HG03280 (cell line): ENCODE measurements around the gene RARRES1.

ENCODE experiments used
- ATAC-seq: cut with Tn5 transposase; IDR thresholded peaks from one replicate; pipeline ENCODE4 v1.9.1; 2021; ENCODE audit warnings: mild to moderate bottlenecking, moderate library complexity; ENCODE audit not compliant: unreplicated experiment

Gene RARRES1

DNA sequence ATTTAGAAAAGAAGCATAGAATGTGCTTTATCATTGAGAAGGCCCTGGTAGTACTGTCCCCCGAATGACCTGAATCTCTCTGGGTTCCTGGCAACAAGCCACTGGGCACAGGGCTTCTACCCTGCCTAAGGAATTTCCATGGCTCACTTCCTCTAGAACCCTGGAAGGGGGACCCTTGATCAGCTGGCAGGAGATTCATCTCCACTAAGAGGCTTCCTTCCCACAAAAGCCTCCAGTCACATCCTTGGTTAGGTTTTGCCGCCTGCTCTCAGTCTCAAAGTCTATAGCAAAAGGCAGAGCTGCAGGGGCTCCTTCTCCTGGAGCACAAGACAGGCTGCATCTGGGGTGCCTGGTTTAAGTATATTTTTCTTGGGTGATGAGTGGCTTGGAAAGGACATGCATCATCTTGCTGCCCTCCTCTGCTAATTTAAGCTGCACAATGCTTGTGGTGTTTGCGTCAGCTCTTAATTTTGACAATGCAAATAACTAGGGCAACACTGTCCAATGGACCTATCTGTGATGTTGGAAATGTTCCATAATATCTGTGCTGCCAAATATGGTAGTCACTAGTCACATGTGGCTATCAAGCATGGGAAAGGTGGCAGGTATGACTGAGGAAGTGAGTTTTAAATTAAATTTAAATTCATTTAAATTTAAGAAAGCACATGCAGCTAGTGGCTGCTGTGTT is 33.4 kb upstream of the RARRES1 start:
- no peak for ATAC-seq

DNA sequence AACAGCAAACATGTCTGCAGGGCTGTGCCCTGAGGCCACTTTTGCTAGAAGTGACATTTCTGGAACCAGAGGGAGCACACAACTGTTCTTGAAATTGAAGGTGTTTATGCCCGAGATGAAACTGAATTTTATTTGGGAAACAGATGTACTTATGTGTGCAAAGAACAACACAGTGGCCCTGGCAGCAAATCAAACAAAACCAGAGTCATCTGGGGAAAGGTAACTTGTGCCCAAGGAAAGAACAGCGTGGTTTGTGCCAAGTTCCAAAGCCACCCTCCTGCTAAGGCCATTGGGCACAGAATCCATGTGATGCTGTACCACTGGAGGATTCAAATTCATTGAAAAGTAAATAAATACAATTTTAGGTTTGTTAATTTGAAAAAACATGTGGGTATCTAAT is 31.2 kb upstream of the RARRES1 start:
- no peak for ATAC-seq

DNA sequence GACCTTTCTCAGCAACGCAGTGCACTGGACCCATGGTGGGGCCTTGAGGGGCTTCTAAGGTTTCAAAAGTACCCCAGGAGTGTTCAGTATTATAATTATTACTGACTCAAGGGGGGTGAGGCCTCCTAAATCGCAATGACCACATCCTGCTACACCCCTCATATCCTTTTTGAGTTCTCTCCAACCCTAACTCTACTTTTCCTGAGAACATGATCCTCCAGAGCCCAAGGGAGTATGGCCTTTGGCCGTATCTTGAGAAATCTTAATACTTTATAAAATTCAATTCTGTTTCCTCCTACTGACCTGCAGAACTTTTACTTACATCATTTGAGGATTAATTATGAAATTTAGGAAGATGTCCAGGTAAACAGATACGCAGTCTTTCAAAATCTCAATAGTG is 30.4 kb upstream of the RARRES1 start:
- no peak for ATAC-seq

DNA sequence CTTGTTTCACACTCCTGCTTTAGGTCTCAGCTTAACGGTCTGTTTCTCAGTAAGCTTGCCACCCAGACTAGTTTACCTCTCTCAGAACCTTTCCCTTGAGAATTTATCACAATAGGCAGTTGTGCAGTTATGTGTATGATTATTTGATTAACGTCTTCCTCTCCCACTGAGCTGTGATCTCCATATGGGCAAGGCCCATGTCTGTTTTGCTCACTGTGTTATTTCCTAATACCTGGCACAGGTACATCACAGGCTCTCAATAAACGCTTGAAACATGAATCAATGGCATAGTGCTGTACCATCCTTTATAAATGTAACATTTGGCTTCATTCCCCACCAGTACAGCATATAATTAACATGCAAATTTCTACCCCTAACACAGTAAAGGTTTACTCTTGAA is 29.1 kb upstream of the RARRES1 start:
- no peak for ATAC-seq

DNA sequence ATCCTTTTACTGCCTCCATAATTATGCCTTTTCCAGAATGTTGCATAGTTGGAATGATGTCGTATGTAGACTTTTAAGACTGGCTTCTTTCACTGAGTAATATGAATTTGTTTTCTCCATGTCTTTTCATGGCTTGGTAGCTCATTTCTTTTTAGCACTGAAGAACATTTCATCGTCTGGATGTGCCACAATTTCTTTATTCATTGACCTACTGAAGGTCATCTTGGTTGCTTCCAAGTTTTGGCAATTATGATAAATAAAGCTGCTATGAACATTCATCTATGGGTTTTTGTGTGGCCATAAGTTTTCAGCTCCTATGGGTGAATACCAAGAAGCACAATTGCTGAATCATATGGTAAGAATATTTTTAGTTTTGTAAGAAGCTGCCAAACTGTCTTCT is 23.2 kb upstream of the RARRES1 start:
- ATAC-seq, result no peak

DNA sequence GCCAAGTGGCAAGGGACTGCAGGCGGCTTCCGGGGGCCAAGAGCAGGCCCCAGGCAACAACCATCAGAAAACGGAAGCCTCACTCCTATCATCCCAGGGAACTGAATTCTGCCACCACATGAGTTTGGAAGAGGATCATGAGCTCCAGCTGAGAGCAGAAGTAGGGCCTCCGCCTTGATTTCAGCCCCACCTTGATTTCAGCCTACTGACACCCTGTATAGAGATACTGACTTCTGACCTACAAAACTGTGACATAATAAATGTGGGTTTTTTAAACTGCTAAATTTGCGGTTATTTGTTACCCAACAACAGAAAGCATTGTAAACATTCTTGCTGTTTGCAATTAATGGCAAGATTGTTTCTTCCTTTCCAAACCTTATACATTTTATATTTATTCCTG is 21.6 kb upstream of the RARRES1 start:
- no peak for ATAC-seq

DNA sequence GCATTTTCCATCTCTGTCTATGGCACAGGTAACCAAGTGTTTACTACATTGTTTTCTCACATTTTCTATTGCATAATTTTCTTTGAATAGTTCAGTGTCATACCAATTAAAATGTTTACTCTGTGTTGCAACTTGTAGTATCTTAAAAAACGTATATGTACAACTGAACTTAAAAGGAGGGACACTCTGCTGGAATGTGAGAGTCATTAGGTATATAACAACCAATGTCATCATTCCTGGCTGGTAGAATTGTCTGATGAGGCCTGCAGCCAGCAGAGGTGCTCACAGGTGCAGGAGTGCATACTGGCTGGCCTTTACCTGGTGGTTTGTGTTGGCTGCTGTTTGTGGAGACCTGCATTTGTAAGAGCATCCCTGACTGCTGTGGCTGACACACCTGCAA is 19.1 kb upstream of the RARRES1 start:
- ATAC-seq, result no peak

DNA sequence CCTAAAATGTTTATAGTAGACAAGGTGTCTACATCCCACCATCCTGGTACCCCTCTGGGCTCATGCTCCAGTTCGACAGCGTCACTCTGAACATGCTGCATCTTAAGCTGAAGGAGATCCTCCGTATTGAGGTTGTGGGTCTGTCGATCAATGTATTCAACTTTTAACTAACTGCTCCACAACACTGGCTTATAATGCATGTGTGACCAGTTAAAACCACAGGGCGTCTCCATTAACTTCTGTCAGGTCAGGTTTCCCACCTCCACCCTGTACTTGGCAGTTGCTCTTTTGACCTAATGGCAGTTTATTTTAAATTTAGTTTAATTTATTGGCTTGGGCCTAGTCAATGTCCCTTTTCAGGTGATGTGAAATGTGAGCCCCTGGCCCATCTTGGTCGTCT is 17.8 kb upstream of the RARRES1 start:
- ATAC-seq, result no peak

DNA sequence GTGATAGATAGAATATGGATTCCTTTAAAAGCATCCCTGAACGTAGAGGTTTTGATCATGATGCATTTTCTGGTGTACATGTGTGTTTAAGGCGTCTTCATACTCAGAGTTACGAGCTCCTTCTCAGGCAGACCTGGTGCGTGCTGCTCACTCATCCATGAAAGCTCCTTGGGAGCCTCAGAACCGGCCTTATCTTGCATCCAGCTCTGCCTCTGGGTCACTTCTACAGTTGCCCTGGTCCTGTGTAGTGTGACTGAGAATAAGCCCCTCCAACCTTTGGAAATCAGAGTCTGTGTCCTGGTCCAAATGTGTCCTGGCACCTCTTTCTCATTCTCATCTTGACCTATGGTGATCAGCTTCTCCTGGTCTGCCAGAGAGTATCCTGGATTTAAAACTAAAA is 17.3 kb upstream of the RARRES1 start:
- ATAC-seq, result no peak

DNA sequence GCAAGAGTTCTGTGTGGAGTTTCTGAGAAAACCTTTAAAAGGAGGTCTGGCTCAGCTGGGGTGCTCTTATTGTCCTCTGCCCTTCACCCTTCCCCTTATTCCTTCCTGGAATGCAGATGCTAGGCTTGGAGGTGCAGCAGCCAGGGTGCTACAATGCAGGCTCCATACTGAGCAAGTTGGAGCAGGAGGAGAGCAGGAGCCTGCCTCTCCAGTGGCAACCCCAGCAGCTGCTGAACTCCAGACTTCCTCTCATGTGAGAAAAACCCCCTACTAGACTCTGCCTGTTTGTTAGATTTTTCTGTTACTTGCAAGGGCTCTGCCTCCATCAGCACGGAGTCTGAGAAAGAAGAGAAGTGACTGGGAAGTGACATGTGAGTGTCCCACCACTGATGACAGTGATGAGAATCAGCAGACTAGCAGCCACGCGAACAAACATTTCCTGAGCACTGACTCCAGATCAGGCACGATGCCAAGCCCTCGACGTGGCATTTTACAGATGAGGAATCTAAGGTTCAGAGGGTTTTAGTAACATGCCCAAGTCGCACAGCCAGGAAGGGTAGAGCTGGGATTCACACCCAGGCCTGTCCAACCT is 16.1 kb upstream of the RARRES1 start:
- no peak for ATAC-seq

DNA sequence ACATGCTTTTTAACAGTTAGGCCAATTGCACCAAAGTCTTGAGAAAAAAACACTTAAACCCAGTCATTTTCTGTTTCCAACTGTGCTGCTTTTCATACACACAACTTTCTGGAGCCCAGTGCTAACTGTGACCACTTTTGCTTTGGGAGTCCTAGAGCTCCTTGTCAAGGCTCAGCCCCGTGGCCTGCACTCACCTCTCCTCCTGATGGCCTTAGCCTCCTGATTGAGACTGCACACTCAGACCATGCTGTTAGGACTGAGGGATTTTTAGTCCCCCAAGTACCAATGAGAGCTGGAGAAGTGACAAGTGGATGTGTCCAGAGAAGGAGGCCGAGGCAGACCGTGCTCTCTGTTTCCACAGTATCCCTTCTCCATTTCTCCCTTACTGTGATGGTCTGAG is 15.2 kb upstream of the RARRES1 start:
- no peak for ATAC-seq

DNA sequence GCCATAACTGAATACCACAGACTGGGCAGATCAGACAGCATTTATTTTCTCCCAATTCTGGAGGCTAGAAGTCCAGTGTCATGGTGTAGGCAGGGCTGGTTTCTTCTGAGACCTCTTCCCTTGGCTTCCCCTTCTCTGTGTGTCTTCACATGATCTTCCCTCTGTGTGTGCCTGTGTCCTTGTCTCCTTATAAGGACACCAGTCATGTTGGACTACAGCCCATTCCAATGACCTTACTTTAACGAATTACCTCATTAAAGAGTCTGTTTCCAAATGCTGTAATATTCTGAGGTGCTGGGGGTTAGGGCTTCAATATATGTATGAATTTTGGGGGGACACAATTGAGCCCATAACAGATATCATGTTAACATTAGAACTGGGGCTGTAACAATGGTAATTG is 13.3 kb upstream of the RARRES1 start:
- ATAC-seq, result no peak

DNA sequence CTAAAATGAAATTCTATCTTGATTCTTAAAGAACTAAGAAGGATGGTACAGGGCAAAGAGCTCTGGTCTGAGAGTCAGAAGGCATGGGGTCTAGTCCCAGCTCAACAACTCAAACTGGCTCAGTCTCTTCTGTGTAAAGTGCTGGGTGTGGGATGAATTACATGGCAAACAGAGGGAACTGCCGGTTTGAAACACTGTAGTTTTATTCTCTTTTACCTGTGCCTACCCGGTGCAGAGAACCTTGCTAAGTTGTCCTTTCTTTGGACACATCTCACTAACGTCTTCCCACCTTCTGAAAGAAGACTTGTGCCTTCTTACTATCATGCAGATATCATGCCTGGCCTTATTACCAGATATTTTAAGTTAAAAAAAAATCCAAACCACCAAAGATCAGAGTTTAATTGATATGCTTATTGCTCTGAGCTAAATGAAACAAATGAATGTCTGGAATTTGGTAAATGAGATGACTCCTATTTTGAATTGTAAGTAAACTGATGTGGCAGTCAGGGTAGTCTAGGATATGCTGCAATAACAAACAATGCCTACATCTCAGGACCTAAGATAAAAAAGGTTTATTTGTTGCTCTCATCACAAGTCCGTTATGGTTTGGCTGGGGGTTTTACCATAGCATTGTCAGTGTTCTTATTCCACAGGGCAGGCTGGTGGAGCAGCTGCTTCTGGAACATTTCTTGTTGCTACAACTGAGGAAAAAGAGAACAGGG is 12.5 kb upstream of the RARRES1 start:
- ATAC-seq, result no peak

DNA sequence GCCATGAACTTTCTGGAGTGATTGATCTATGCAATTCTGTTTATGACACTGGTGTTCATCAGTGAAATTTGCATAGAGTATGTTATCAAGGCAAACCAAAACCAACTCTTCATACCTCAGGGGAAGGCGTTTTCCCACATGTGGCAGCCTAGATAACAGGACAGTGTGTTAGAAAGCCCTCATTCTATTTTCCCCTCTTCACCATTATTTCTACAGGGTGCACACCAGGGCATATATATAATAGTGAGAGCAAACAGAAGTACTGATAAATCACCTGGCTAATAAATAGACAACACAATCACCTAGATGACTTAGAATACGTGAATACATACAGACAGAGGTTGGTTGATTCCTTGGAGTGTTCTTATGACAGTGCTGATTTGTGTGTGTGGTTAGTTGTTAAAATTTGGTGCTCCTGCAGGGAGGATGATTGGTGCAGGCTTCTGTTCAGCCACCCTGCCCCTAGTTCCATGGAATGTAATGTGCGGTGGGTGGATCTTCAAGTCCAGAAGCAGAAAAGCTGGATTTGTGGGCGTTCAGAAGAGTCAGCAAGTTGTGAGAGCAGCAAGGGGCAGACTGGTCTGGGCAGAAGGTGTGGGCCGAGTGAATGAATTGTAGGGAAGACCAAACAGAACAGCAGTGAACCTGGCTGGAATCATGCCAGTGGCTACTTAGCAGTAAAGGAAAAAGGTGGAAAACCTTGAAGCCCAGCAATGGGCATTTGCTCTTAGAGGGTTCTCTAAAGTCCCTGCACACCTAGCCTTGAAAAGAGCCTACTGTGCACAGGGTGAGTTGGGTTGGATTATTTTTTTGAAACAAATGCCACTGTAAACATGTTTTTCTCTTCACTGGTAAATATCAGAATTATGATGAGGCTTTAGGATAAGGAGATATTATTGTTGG is 11.7 kb upstream of the RARRES1 start:
- ATAC-seq, result no peak

DNA sequence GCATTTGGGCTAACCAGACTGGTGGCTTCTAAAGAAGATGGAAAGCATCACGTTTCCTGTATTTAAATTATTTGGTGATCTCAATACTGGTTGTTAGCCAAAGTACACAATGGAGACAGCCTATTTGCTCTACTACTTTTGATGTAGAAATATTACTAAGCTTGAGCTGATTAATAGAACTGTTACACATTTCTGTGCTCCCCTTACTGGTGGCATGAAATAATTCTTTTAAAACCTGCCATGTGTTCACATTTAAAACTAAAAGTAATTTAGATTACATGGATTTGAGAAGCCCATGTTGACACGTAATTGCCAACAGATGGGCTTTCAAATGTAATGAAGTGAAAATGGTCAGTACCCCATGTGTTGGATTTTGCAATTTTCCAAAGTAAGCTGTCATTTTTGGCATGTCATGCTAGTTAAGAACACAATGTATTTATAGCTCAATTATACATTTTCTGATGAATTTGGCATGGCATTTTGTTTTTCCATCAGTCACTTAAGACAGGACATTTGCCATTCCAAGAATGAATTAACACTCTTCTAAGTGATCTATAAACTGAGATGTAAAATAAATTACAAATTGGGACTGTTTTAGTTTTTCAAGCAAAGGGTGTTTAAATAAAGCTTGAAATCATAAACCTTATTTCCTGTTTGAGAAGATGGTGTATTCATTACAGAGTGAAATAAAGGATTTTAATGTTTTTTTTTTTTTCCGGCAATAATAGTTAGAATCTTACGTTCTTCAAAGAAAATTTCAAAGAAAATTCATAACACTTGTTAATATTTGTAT is 10.8 kb upstream of the RARRES1 start:
- ATAC-seq, result no peak

DNA sequence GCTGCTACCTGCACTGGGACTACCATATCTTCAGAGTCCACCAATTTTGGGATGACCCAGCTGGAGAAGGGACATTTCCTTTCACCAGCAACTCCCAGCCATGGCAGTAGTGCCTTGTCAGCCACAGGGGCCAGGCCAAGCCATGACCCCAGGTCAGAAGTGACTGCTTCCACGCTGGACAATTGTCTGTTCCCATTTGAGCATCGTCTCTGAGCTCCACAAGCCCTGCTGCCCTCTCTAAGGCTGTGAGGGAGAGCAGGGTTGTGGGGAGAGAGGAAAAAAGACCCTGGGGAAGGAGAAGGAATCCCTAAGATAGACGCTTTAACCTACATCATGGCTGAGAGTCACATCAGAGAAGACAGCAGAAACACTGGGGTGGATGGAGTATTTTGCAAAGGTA is 7.4 kb upstream of the RARRES1 start:
- ATAC-seq, result no peak

DNA sequence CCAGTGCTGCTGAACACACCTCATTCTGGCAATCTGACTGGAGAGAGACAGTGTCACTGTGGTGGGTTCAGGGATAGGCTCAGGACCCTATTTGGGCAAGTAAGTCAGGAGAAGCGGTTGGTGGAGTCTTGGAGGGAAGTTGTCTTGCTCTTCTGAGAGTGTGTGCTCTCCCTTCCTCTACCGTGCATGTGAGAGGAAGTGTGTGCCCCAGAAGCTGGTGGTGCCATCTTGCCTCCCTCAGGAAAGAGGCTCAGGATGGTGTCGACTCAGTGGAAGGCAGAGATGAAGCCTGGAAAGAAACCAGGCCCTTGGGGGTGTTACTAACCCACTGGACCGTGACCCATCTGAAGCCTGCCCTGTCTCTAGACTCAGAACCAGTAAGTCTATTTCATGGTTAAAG is 6.8 kb upstream of the RARRES1 start:
- no peak for ATAC-seq

DNA sequence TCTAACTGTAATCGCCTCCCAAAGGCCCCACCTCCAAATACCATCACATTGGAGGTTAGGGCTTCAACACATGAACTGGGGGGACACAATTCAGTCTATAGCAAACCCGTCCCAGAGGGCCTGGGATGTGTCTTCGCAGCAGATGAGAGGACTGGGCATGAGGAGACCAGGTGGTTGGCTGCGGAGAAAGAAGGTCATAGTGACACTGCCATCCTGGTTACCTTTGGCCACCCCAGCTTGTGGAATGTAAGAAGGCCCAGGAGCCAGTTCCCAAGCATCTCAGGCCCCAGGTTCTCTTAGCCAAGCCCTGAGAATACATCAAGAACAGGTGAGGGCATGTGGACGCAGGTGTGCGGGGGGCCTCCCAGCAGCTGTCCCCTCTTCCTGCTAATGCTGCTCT is 6.4 kb upstream of the RARRES1 start:
- no peak for ATAC-seq

DNA sequence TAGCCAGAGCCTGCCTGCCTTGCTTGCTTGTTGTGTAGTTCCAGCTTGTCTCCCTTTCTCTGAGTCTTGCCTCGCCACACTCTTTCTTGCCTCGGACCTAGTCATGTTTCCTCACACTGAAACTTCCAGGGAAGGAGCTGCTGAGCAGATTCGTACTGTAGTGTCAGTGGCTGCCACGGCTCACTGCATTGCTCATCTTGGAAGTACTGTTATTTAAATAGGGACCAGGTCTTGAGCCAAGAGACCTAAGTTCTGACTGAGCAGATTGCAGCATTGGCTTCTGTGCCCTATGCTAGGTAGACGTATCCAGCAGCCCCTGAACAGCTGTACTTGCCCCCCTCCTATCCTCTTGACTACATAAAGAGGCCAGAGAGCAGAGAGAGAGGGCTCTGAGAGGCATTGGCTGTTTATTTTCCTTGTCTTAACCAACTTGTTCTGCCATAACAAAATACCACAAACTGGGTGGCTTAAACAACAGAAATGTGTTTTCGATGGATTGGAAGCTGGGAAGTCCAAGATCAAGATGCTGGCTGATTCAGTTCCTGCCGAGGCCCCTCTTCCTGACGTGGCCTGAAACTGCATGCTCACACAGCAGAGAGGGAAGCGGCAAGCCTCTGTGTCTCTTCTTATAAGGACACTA is 5.8 kb upstream of the RARRES1 start:
- no peak for ATAC-seq

DNA sequence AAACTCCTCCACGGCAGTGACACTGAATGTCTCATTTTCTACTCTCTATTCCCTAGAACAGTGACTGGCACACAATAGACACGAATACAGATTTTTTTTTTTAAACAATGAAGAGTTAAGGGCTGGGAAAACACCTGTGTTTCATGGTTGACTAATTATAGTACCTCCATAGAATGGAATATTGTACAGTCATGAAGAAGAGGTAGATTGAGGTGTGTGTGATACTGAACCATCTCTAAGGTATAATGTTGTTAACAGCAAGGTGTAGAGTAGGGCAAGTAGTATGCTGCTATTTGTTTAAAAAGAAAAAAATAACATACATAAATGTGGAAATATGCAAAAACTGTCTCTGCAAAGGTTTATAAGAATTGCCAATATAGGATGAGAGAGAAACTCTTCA is 5.2 kb upstream of the RARRES1 start:
- no peak for ATAC-seq
